Osteoblast (primary cell): ENCODE data around the gene NGEF. TPM values are rescaled to one million over a fixed set of nuclear protein-coding genes. Genes with fewer than 3 reads are reported as not detected.

Experiments used
- DNase-seq: peaks from one replicate; pipeline ENCODE4 v3.0.0; 2011; ENCODE audit warnings: low spot score, mixed read lengths; ENCODE audit not compliant: insufficient read length; ENCODE audit errors: missing footprints
- H2AFZ ChIP-seq: 2 replicates; pipeline ENCODE4 v1.6.0; 2011; ENCODE audit warnings: mild to moderate bottlenecking, low read length
- H3K27ac ChIP-seq: 2 replicates; pipeline ENCODE4 v1.5.1; 2011; ENCODE audit warnings: mild to moderate bottlenecking, low read depth, low read length, moderate library complexity
- H3K27me3 ChIP-seq: 2 replicates; pipeline ENCODE4 v1.6.0; 2012; ENCODE audit warnings: mild to moderate bottlenecking, control low read depth, inconsistent platforms, low read length, moderate library complexity; ENCODE audit not compliant: insufficient read depth
- H3K36me3 ChIP-seq: 2 replicates; pipeline ENCODE4 v1.5.1; 2011; ENCODE audit warnings: mild to moderate bottlenecking, low read length, control low read depth, moderate library complexity; ENCODE audit not compliant: insufficient read depth
- H3K4me1 ChIP-seq: 2 replicates; pipeline ENCODE4 v1.5.1; 2011; ENCODE audit warnings: mild to moderate bottlenecking, low read length, control low read depth, moderate library complexity; ENCODE audit not compliant: insufficient read depth
- H3K4me2 ChIP-seq: 2 replicates; pipeline ENCODE4 v1.6.0; 2011; ENCODE audit warnings: mild to moderate bottlenecking, low read length; ENCODE audit not compliant: insufficient read depth
- H3K4me3 ChIP-seq: fragments of 200-600 bp; sonication (generic); 3 replicates; pipeline ENCODE4 v1.5.1; 2012; ENCODE audit warnings: mild to moderate bottlenecking, low read length, inconsistent platforms; ENCODE audit not compliant: insufficient read depth
- H3K79me2 ChIP-seq: 2 replicates; pipeline ENCODE4 v1.6.0; 2012; ENCODE audit warnings: mild to moderate bottlenecking, low read length, control low read depth, inconsistent platforms; ENCODE audit not compliant: insufficient read depth
- H3K9me3 ChIP-seq: 2 replicates; pipeline ENCODE4 v1.5.1; 2011; ENCODE audit warnings: low read depth, low read length, control low read depth
- H4K20me1 ChIP-seq: 2 replicates; pipeline ENCODE4 v1.6.0; 2012; ENCODE audit warnings: mild to moderate bottlenecking, low read length, control low read depth; ENCODE audit not compliant: insufficient read depth
- total RNA-seq: library from RNA; depleted of rRNA; stranded (reverse); fragments of >200 nt; gene quantifications from 2 replicates; pipeline ENCODE4 v1.2.3, GENCODE V29; 2012
- TF ChIP-seq, protein P1 (sequence below): IDR thresholded peaks from 2 replicates; pipeline ENCODE4 v1.5.1; 2011; ENCODE audit warnings: mild to moderate bottlenecking, low read depth, low read length, moderate library complexity; ENCODE audit errors: extremely low read depth

NGEF gene
- total RNA-seq, 1 donor, result not detected

DNA sequence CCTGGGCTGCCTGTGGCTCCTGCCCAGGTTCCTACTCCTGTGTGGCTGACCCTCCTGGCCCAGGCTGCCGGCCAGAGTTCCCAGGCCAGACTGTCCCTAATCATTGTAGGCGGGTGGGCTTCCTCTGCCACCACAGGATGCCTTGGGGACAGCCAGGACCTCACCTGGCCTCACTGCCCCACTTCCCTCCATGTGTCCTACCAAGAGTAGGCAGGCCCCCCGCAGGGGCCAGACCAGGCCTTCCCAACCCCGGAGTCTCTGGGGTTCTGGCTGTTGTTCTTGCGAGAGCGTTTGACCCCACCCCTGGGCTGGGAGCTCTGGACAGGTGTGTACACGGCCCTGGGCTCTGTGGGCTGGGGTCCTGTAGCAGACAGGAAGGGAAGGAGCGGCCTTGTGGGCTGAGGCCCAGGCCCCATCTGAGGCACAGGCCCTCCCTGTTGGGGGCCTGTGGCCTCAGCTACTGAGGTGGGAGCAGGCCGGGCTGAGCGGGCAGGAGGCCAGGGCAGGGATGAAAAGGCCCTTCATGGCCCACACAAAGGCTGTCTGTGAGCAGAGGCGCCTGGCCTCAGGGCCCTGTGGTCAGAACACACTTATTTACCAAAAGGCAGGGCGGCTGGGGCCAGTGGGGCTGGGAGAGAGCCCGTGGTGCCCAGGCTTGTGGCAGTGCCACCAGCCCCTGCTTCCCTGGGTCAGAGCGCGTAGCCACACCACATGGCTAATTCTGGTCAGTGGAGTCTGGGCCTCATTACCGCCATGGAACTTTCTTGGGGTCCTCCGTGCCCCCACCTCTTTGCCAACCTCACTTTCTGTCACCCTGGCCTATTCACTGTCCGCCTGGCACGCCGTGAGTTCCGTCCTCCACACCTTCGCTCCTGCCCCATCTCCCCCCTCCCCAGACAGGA, 141.0 kb downstream of the NGEF start:
- Histone ChIP-seq H3K9me3 (no peaks in the 10 kb centered on the region), H3K27me3 (peaks cover 6% of the 10 kb centered on the region), H3K4me3 (no peak overlapping the region), H4K20me1 (no peaks in the 10 kb centered on the region), H2AFZ (no peak overlapping the region), H3K4me2 (no peak overlapping the region), H3K79me2 (no peaks in the 10 kb centered on the region), H3K4me1 (no peaks in the 10 kb centered on the region), H3K36me3 (no peaks in the 10 kb centered on the region), H3K27ac (no peak overlapping the region)
- peak; percentile 60 for DNase-seq
- TF ChIP-seq, protein P1, sequence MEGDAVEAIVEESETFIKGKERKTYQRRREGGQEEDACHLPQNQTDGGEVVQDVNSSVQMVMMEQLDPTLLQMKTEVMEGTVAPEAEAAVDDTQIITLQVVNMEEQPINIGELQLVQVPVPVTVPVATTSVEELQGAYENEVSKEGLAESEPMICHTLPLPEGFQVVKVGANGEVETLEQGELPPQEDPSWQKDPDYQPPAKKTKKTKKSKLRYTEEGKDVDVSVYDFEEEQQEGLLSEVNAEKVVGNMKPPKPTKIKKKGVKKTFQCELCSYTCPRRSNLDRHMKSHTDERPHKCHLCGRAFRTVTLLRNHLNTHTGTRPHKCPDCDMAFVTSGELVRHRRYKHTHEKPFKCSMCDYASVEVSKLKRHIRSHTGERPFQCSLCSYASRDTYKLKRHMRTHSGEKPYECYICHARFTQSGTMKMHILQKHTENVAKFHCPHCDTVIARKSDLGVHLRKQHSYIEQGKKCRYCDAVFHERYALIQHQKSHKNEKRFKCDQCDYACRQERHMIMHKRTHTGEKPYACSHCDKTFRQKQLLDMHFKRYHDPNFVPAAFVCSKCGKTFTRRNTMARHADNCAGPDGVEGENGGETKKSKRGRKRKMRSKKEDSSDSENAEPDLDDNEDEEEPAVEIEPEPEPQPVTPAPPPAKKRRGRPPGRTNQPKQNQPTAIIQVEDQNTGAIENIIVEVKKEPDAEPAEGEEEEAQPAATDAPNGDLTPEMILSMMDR, result no peak

DNA sequence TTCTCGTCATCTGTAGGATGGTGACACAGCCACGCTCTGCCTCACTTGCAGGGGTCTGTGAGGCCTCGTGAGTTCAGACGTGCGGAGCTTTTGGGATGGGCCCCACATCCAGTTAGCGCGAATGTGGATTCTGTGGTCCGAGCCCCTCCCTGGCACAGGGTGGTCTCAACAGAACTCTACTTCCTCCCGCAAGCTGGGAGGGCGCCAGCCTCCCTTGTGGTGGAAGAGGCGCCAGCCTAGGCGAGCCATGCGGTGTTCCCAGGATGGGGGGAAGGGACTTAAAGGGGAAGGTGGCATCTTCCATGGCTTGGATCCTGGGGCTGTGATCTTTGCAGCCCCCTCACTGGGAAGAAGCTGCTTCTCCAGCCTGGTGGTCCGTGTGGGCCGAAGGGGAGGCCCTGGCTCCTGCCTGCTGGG, 141.6 kb downstream of the NGEF start:
- no peak overlapping the region for H3K4me3 ChIP-seq
- H3K4me1 ChIP-seq, result no peaks in the 10 kb centered on the region
- no peaks in the 10 kb centered on the region for H4K20me1 ChIP-seq
- no peak overlapping the region for H2AFZ ChIP-seq
- peak; percentile 49 for DNase-seq
- no peak overlapping the region for H3K4me2 ChIP-seq
- no peaks in the 10 kb centered on the region for H3K79me2 ChIP-seq
- H3K27ac ChIP-seq, result no peak overlapping the region
- H3K27me3 ChIP-seq, result peaks cover 6% of the 10 kb centered on the region
- H3K36me3 ChIP-seq, result no peaks in the 10 kb centered on the region
- TF ChIP-seq, protein P1, result no peak
- H3K9me3 ChIP-seq, result no peaks in the 10 kb centered on the region

DNA sequence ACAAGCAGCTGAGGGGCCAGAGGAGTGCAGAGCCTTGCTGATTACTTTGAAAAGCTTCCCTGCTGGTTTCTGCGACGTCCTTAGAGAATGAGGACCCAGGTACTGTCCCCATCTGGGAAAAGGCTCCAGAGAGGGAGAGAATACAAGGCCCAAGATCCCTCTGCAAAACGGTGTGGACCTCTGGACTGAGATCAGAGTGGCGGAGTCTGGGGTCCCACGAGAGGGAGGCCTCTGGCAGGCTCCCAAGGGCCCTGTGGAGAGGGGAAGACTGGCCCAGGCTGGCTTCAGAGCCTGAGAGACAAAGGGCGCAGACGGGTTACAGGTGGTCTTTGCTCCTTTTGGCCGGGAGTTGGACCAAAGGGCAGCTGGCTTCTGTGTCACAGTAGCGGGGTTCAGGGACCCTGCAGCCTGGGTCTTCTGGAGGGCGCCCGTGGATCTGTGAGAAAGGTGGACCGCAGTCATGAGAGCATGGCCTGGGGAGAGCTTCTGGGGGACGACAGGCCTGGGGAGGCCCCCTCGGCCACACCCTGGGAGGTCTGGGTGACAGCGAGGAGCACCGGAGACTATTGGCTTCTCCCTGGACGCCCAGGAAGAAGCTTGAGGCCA, 142.2 kb downstream of the NGEF start:
- Histone ChIP-seq H3K79me2 (no peaks in the 10 kb centered on the region), H3K27me3 (peaks cover 6% of the 10 kb centered on the region), H3K4me1 (no peaks in the 10 kb centered on the region), H3K27ac (no peak overlapping the region), H3K9me3 (no peaks in the 10 kb centered on the region), H3K36me3 (no peaks in the 10 kb centered on the region), H4K20me1 (no peaks in the 10 kb centered on the region), H3K4me3 (no peak overlapping the region), H2AFZ (no peak overlapping the region), H3K4me2 (no peak overlapping the region)
- DNase-seq, result peak; percentile 56
- TF ChIP-seq, protein P1, result no peak
